RWPE2 (cell line): ENCODE data around the gene B4GALNT4.

Experiments used
- ATAC-seq: fragments of 200-7000 bp; cut with Tn5 transposase; 3 replicates; pipeline ENCODE4 v1.9.1; 2021; ENCODE audit warnings: low read depth
- DNase-seq: peaks from one replicate; pipeline ENCODE4 v3.0.0-alpha.2; 2020; ENCODE audit warnings: low spot score
- H3K27ac ChIP-seq: fragments of 450-650 bp; 2 replicates; pipeline ENCODE4 v1.5.1; 2017; ENCODE audit warnings: mild to moderate bottlenecking; ENCODE audit not compliant: poor library complexity, severe bottlenecking
- H3K27me3 ChIP-seq: fragments of 250-450 bp; sonication (Bioruptor Pico); 2 replicates; pipeline ENCODE4 v1.5.1; 2021; ENCODE audit warnings: mild to moderate bottlenecking, moderate library complexity; ENCODE audit not compliant: insufficient read depth, poor library complexity, severe bottlenecking
- H3K36me3 ChIP-seq: fragments of 250-450 bp; sonication (Bioruptor Pico); 2 replicates; pipeline ENCODE4 v1.5.1; 2020; ENCODE audit warnings: low read depth, mild to moderate bottlenecking, moderate library complexity
- H3K4me1 ChIP-seq: fragments of 250-450 bp; sonication (Bioruptor Pico); 2 replicates; pipeline ENCODE4 v1.5.1; 2021; ENCODE audit warnings: mild to moderate bottlenecking, moderate library complexity; ENCODE audit not compliant: insufficient read depth, poor library complexity, severe bottlenecking
- H3K4me3 ChIP-seq: fragments of 250-450 bp; sonication (Bioruptor Pico); 2 replicates; pipeline ENCODE4 v1.5.1; 2021; ENCODE audit warnings: mild to moderate bottlenecking, moderate library complexity; ENCODE audit not compliant: severe bottlenecking
- H3K9me3 ChIP-seq: fragments of 250-450 bp; sonication (Bioruptor Pico); 2 replicates; pipeline ENCODE4 v1.5.1; 2021; ENCODE audit warnings: mild to moderate bottlenecking, moderate library complexity; ENCODE audit not compliant: severe bottlenecking
- CTCF ChIP-seq: fragments of 450-650 bp; IDR thresholded peaks from one replicate; pipeline ENCODE4 v1.5.1; 2017; ENCODE audit warnings: mild to moderate bottlenecking, moderate library complexity; ENCODE audit not compliant: poor library complexity, severe bottlenecking

B4GALNT4 gene

GRCh38 chr11:336659-337198 is 32.6 kb upstream of the B4GALNT4 start:
- no peaks in the 10 kb centered on the region for H3K36me3 ChIP-seq
- H3K27me3 ChIP-seq: no peaks in the 10 kb centered on the region
- TF ChIP-seq CTCF: no peak
- H3K9me3 ChIP-seq: no peaks in the 10 kb centered on the region
- ATAC-seq: no peak
- H3K4me3 ChIP-seq: no peak overlapping the region
- no peaks in the 10 kb centered on the region for H3K4me1 ChIP-seq
- no peak for DNase-seq
- no peak overlapping the region for H3K27ac ChIP-seq

- no peak overlapping the region for H3K4me3 ChIP-seq
- H3K27ac ChIP-seq: no peak overlapping the region
- H3K9me3 ChIP-seq: no peaks in the 10 kb centered on the region
- no peaks in the 10 kb centered on the region for H3K4me1 ChIP-seq
- H3K36me3 ChIP-seq: no peaks in the 10 kb centered on the region
- TF ChIP-seq CTCF: no peak
- DNase-seq: no peak
- ATAC-seq: no peak
- H3K27me3 ChIP-seq: no peaks in the 10 kb centered on the region
Measured at GRCh38 chr11:337711-338110, 31.6 kb upstream of the B4GALNT4 start.

- H3K27me3 ChIP-seq: no peaks in the 10 kb centered on the region
- no peaks in the 10 kb centered on the region for H3K9me3 ChIP-seq
- no peak overlapping the region for H3K27ac ChIP-seq
- DNase-seq (no peak), ATAC-seq (no peak)
- no peaks in the 10 kb centered on the region for H3K36me3 ChIP-seq
- TF ChIP-seq CTCF: no peak
- no peaks in the 10 kb centered on the region for H3K4me1 ChIP-seq
- no peak overlapping the region for H3K4me3 ChIP-seq
Measured at GRCh38 chr11:339963-340362, 29.3 kb upstream of the B4GALNT4 start.

GRCh38 chr11:340539-341512 is 28.5 kb upstream of the B4GALNT4 start:
- H3K9me3 ChIP-seq: no peaks in the 10 kb centered on the region
- H3K36me3 ChIP-seq: no peaks in the 10 kb centered on the region
- H3K27ac ChIP-seq: no peak overlapping the region
- no peak for DNase-seq
- no peak for TF ChIP-seq CTCF
- H3K4me1 ChIP-seq: no peaks in the 10 kb centered on the region
- ATAC-seq: no peak
- H3K27me3 ChIP-seq: no peaks in the 10 kb centered on the region
- no peak overlapping the region for H3K4me3 ChIP-seq

- H3K4me3 ChIP-seq: no peak overlapping the region
- TF ChIP-seq CTCF: no peak
- no peaks in the 10 kb centered on the region for H3K27me3 ChIP-seq
- DNase-seq: no peak
- no peaks in the 10 kb centered on the region for H3K36me3 ChIP-seq
- no peak overlapping the region for H3K27ac ChIP-seq
- H3K9me3 ChIP-seq: no peaks in the 10 kb centered on the region
- ATAC-seq: no peak
- H3K4me1 ChIP-seq: no peaks in the 10 kb centered on the region
Measured at GRCh38 chr11:342328-342727, 27.0 kb upstream of the B4GALNT4 start.
